ENCODE measurements around the gene IGF2BP3. TPM values are rescaled to one million over a fixed set of nuclear protein-coding genes. Genes with fewer than 3 reads are reported as not detected.

Gene IGF2BP3
- total RNA-seq, 1 donor from 2014 or later: 47.0 TPM

DNA sequence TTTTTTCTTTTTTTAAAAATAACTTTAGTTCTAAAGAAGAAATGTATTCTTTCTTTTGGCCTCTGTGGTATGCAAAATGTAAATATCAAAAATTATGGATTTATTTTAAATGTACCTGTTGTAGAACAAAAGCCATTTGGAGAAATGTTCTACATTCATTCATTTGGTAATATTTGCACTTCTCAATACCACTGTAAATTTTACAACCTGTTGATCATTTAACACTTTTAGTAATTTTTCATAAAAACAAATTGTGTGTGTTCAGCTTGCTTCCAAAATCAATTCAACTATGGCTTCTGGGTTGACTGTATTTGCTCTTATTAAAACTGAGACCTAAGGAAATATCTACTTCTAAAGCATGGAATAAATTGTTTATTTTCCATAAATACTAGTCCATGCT, 2.3 kb upstream of the IGF2BP3 start:
- no peak for DNase-seq
- H3K4me3 Mint-ChIP-seq (ENCODE audit: unreplicated experiment): peak overlapping the region; percentile 91
- peaks cover 25% of the 10 kb centered on the region for H3K4me1 Mint-ChIP-seq (ENCODE audit: low read depth, unreplicated experiment)
- TF ChIP-seq, protein P1, sequence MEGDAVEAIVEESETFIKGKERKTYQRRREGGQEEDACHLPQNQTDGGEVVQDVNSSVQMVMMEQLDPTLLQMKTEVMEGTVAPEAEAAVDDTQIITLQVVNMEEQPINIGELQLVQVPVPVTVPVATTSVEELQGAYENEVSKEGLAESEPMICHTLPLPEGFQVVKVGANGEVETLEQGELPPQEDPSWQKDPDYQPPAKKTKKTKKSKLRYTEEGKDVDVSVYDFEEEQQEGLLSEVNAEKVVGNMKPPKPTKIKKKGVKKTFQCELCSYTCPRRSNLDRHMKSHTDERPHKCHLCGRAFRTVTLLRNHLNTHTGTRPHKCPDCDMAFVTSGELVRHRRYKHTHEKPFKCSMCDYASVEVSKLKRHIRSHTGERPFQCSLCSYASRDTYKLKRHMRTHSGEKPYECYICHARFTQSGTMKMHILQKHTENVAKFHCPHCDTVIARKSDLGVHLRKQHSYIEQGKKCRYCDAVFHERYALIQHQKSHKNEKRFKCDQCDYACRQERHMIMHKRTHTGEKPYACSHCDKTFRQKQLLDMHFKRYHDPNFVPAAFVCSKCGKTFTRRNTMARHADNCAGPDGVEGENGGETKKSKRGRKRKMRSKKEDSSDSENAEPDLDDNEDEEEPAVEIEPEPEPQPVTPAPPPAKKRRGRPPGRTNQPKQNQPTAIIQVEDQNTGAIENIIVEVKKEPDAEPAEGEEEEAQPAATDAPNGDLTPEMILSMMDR (IDR thresholded peaks at IDR 0.05; ENCODE audit: partially characterized antibody, unreplicated experiment): no peak
- peaks cover 8% of the 10 kb centered on the region for H3K27me3 Mint-ChIP-seq (ENCODE audit: unreplicated experiment)
- peak overlapping the region; percentile 89 for H3K27ac Mint-ChIP-seq (ENCODE audit: unreplicated experiment)
- H3K36me3 Mint-ChIP-seq (ENCODE audit: unreplicated experiment): no peaks in the 10 kb centered on the region
- H3K9me3 Mint-ChIP-seq (ENCODE audit: unreplicated experiment): peaks cover 23% of the 10 kb centered on the region

DNA sequence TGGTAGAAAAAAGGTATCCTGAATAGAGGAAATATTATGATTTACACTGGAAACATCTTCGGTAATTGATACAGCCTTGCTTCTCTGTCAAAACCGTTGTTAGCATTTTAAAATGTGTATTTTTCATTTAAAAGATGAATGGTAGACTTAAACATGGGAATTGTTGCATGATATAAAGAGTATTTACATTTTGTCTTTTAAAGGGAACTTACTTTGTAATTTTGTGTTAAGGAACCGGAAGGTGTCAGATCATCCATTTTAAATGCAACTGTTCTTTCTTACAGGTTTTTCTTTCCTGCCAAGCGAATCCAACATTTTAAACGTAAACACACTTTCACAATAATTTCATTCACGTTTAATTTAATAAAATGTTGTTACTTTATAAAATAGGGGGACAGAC, 1.8 kb upstream of the IGF2BP3 start:
- H3K9me3 Mint-ChIP-seq (ENCODE audit: unreplicated experiment): peaks cover 27% of the 10 kb centered on the region
- TF ChIP-seq, protein P1 (IDR thresholded peaks at IDR 0.05; ENCODE audit: partially characterized antibody, unreplicated experiment): no peak
- H3K4me1 Mint-ChIP-seq (ENCODE audit: low read depth, unreplicated experiment): peaks cover 29% of the 10 kb centered on the region
- H3K4me3 Mint-ChIP-seq (ENCODE audit: unreplicated experiment): peak overlapping the region; percentile 97
- no peak overlapping the region for H3K27ac Mint-ChIP-seq (ENCODE audit: unreplicated experiment)
- H3K36me3 Mint-ChIP-seq (ENCODE audit: unreplicated experiment): no peaks in the 10 kb centered on the region
- no peak for DNase-seq
- peaks cover 11% of the 10 kb centered on the region for H3K27me3 Mint-ChIP-seq (ENCODE audit: unreplicated experiment)

DNA sequence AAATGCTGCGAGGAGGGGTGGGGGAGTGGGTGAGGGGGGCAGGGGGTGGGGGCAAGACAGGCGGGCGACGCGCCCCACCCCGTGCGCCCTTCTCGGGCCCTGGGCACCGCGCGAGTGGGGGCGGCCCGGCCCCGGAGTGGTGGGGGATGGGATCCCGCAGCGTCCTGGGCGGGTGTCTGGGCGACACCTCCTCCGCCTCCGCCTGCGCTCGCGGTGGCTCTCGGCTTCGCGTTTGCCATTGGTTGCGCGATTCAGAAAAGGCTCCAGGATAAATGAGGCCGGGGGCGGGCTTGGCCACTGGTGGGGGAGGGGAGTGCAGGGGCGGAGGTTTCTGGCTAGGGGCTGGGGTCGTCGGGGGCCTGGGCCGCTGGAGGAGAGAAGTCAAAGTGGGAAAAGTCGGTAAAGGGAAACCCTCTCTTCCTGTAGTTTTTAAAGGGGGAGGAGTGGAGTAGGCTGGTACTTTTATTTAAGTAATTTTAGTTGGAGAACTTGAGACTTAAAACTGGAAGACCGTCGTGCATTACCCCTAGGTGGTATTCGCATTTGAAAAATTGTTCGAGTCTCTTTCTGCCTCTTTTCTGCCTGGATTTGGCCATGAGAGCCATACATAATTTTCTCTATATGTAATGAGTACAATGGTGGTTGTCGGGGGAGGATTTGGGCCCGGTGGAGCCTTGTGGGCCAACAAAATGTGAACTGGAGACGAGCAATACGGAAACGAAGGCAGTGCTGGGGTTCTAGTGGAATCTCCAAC, 992 bp upstream of the IGF2BP3 start:
- H3K36me3 Mint-ChIP-seq (ENCODE audit: unreplicated experiment): no peaks in the 10 kb centered on the region
- peaks cover 23% of the 10 kb centered on the region for H3K4me1 Mint-ChIP-seq (ENCODE audit: low read depth, unreplicated experiment)
- peak; percentile 90 for DNase-seq
- H3K4me3 Mint-ChIP-seq (ENCODE audit: unreplicated experiment): peak overlapping the region; percentile 97
- peaks cover 29% of the 10 kb centered on the region for H3K9me3 Mint-ChIP-seq (ENCODE audit: unreplicated experiment)
- TF ChIP-seq, protein P1 (IDR thresholded peaks at IDR 0.05; ENCODE audit: partially characterized antibody, unreplicated experiment): peak; percentile 19
- H3K27ac Mint-ChIP-seq (ENCODE audit: unreplicated experiment): peak overlapping the region; percentile 84
- H3K27me3 Mint-ChIP-seq (ENCODE audit: unreplicated experiment): peaks cover 11% of the 10 kb centered on the region

DNA sequence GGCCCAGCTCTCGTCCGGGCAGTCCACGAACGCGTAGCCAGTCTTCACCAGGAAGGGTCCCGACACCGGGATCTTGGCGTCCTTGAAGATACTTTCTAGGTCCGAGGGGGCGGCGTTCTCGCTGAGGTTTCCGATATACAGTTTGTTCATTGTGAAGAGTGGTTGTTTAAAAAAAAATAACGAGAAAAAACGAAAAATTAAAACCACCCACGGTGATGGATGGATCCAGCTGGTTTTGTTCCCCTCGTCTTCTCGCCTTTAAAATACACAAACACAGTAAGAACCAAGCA, 385 bp downstream of the IGF2BP3 start:
- TF ChIP-seq, protein P1 (IDR thresholded peaks at IDR 0.05; ENCODE audit: partially characterized antibody, unreplicated experiment): no peak
- H3K4me1 Mint-ChIP-seq (ENCODE audit: low read depth, unreplicated experiment): peaks cover 31% of the 10 kb centered on the region
- H3K27me3 Mint-ChIP-seq (ENCODE audit: unreplicated experiment): peaks cover 11% of the 10 kb centered on the region
- peaks cover 29% of the 10 kb centered on the region for H3K9me3 Mint-ChIP-seq (ENCODE audit: unreplicated experiment)
- peak overlapping the region; percentile 89 for H3K4me3 Mint-ChIP-seq (ENCODE audit: unreplicated experiment)
- H3K36me3 Mint-ChIP-seq (ENCODE audit: unreplicated experiment): no peaks in the 10 kb centered on the region
- peak overlapping the region; percentile 90 for H3K27ac Mint-ChIP-seq (ENCODE audit: unreplicated experiment)
- DNase-seq: no peak

DNA sequence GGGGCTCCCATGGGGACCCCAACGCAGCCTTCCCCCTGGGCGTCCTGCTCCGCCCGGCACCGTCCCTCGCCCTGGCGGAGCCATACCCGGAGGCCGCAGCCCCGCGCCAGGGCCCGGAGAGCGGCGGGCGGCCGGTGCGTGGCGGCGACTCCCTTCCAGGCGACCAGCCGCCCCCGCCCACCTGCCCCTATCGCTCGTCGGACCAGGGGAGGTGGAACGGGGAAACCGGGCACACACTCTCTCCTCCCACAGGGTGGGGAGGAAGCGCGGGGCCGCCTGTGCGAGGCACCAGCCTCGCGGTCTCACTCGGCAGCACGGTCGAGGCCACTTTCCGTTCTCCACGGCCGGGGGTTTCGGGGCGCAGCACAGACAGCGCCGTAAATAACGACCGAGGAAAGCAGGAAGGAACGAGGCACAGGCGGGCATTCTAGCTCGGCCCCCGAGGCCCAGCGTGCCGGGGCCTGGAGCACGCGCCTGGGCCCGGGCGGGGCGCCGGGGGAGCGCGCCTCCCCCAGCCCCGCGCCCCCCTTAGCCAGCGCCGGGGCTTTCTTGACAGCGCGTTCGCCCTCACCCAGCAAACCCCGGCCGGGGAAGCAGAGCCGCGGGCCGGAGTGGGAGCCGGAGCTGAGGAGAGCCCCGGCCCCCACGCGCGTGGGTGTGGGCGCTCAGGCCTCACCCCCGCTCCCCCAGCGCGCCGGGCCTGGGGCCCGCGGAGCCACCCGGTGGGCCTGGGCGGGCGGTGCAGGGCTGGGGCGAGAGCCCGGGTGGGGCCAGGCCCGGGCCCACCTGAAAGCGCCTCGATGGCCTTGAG, 936 bp downstream of the IGF2BP3 start:
- Mint-ChIP-seq H3K27me3 (ENCODE audit: unreplicated experiment) (peaks cover 11% of the 10 kb centered on the region), H3K4me1 (ENCODE audit: low read depth, unreplicated experiment) (peaks cover 32% of the 10 kb centered on the region), H3K36me3 (ENCODE audit: unreplicated experiment) (no peaks in the 10 kb centered on the region), H3K4me3 (ENCODE audit: unreplicated experiment) (peak overlapping the region; percentile 89), H3K9me3 (ENCODE audit: unreplicated experiment) (peaks cover 25% of the 10 kb centered on the region), H3K27ac (ENCODE audit: unreplicated experiment) (no peak overlapping the region)
- TF ChIP-seq, protein P1 (IDR thresholded peaks at IDR 0.05; ENCODE audit: partially characterized antibody, unreplicated experiment): no peak
- peak; percentile 68 for DNase-seq

All from glutamatergic neuron (in vitro differentiated cells).